GM19023 (cell line): ENCODE data around the gene AP5B1.

ENCODE experiments used
- ATAC-seq: cut with Tn5 transposase; IDR thresholded peaks from one replicate; pipeline ENCODE4 v1.9.1; 2021; ENCODE audit warnings: mild to moderate bottlenecking, moderate library complexity; ENCODE audit not compliant: unreplicated experiment

AP5B1 gene

GRCh38 chr11:65786786-65787636, 6.2 kb upstream of the AP5B1 start, which contains the start of gene OVOL1:
OVOL1 (plus strand) TSS chr11:65787063; CDS start chr11:65787374, 311 bp downstream.
- no peak for ATAC-seq

GRCh38 chr11:65786008-65786785, 5.4 kb upstream of the AP5B1 start:
- ATAC-seq, result no peak

- ATAC-seq, result no peak
Observed at GRCh38 chr11:65785319-65786007, 4.7 kb upstream of the AP5B1 start.

- no peak for ATAC-seq
Observed at GRCh38 chr11:65782816-65783228, 2.0 kb upstream of the AP5B1 start.

GRCh38 chr11:65781962-65782815, 1.4 kb upstream of the AP5B1 start:
- no peak for ATAC-seq

- peak; percentile 29 for ATAC-seq
Observed at GRCh38 chr11:65781152-65781961, 581 bp upstream of the AP5B1 start.

GRCh38 chr11:65779919-65780769, 632 bp downstream of the AP5B1 start:
- peak; percentile 54 for ATAC-seq

- ATAC-seq, result no peak
Observed at GRCh38 chr11:65779669-65779918, 1.2 kb downstream of the AP5B1 start.

- ATAC-seq, result no peak
Observed at GRCh38 chr11:65778901-65779668, 1.7 kb downstream of the AP5B1 start.

GRCh38 chr11:65778431-65778900, 2.3 kb downstream of the AP5B1 start:
- no peak for ATAC-seq

GRCh38 chr11:65777821-65778361, 2.9 kb downstream of the AP5B1 start:
- no peak for ATAC-seq

GRCh38 chr11:65777241-65777640, 3.5 kb downstream of the AP5B1 start:
- no peak for ATAC-seq

GRCh38 chr11:65776710-65777141, 4.0 kb downstream of the AP5B1 start:
- no peak for ATAC-seq

GRCh38 chr11:65776196-65776595, 4.6 kb downstream of the AP5B1 start:
- no peak for ATAC-seq

- ATAC-seq, result no peak
Observed at GRCh38 chr11:65774525-65775306, 6.1 kb downstream of the AP5B1 start.

- no peak for ATAC-seq
Observed at GRCh38 chr11:65773784-65774411, 6.9 kb downstream of the AP5B1 start.
